ENCODE results near the gene C1QTNF7. TPM values are rescaled to one million over a fixed set of nuclear protein-coding genes. Genes with fewer than 3 reads are reported as not detected.

C1QTNF7 gene
- total and polyA plus RNA-seq, 9 donors, result 5.9 to 23.6 (median 14.1) TPM

- Histone ChIP-seq H3K4me1 (ENCODE audit: insufficient read depth) (no peaks in the 10 kb centered on the region), H3K4me3 (peak overlapping the region; percentile 36), H3K9me3 (no peaks in the 10 kb centered on the region), H3K27ac (peak overlapping the region in 1 of 2 donors; percentile 62), H3K36me3 (no peaks in the 10 kb centered on the region), H3K27me3 (no peaks in the 10 kb centered on the region)
- no peak for TF ChIP-seq POLR2A (IDR thresholded peaks at IDR 0.05)
- TF ChIP-seq CTCF (IDR thresholded peaks at IDR 0.05), result no peak
- no peak for TF ChIP-seq EP300 (IDR thresholded peaks at IDR 0.05)
- no peak for DNase-seq
- WGBS, 3 donors, result 4 to 20% (median 7%) methylated on average over 3 of the region's 3 CpGs
- intact Hi-C loops (cut with DNase I), result loop anchor here in 3 of 4 donors (10.0 kb wide), 4 partner anchors 165 to 785 kb away; partner anchors contain the start of gene FBXL5 (in 2 of the 3)
These were observed 52.0 kb downstream of the C1QTNF7 start for GRCh38 chr4:15479913-15480185.

- 96 to 98% (median 97%) methylated on average over 2 of the region's 2 CpGs for WGBS, 3 donors
- Histone ChIP-seq H3K9me3 (no peaks in the 10 kb centered on the region), H3K4me1 (ENCODE audit: insufficient read depth) (no peaks in the 10 kb centered on the region), H3K36me3 (no peaks in the 10 kb centered on the region), H3K27ac (no peak overlapping the region), H3K27me3 (no peaks in the 10 kb centered on the region), H3K4me3 (no peak overlapping the region)
- intact Hi-C loops (cut with DNase I), result no loop called here
- TF ChIP-seq EP300 (IDR thresholded peaks at IDR 0.05), result no peak
- TF ChIP-seq CTCF (IDR thresholded peaks at IDR 0.05), result no peak
- TF ChIP-seq POLR2A (IDR thresholded peaks at IDR 0.05), result no peak
- no peak for DNase-seq
These were observed 54.3 kb downstream of the C1QTNF7 start for GRCh38 chr4:15481961-15482745.

GRCh38 chr4:15482842-15483241 lies 55.0 kb downstream of the C1QTNF7 start:
- no peak for DNase-seq
- Histone ChIP-seq H3K27ac (no peak overlapping the region), H3K4me3 (no peak overlapping the region), H3K27me3 (no peaks in the 10 kb centered on the region), H3K9me3 (no peaks in the 10 kb centered on the region), H3K4me1 (ENCODE audit: insufficient read depth) (no peaks in the 10 kb centered on the region), H3K36me3 (no peaks in the 10 kb centered on the region)
- 68 to 76% (median 76%) methylated on average over 2 of the region's 2 CpGs for WGBS, 3 donors
- no peak for TF ChIP-seq POLR2A (IDR thresholded peaks at IDR 0.05)
- TF ChIP-seq EP300 (IDR thresholded peaks at IDR 0.05), result no peak
- no peak for TF ChIP-seq CTCF (IDR thresholded peaks at IDR 0.05)
- intact Hi-C loops (cut with DNase I), result no loop called here

GRCh38 chr4:15488136-15488535 lies 60.3 kb downstream of the C1QTNF7 start:
- no peaks in the 10 kb centered on the region for H3K4me1 ChIP-seq (ENCODE audit: insufficient read depth)
- no peak for DNase-seq
- TF ChIP-seq CTCF (IDR thresholded peaks at IDR 0.05) (no peak), EP300 (IDR thresholded peaks at IDR 0.05) (no peak), POLR2A (IDR thresholded peaks at IDR 0.05) (no peak)
- no peak overlapping the region for H3K4me3 ChIP-seq
- H3K9me3 ChIP-seq, result no peaks in the 10 kb centered on the region
- H3K27me3 ChIP-seq, result no peaks in the 10 kb centered on the region
- no peaks in the 10 kb centered on the region for H3K36me3 ChIP-seq
- no peak overlapping the region for H3K27ac ChIP-seq
- intact Hi-C loops (cut with DNase I), result no loop called here

Measured in ovary (tissue), 9 donors.